GM18873 (cell line): Measurements from ENCODE around the gene DIDO1.

ENCODE experiments used
- ATAC-seq: cut with Tn5 transposase; IDR thresholded peaks from one replicate; pipeline ENCODE4 v1.9.1; 2021; ENCODE audit warnings: mild to moderate bottlenecking, moderate library complexity, moderate number of reproducible peaks; ENCODE audit not compliant: unreplicated experiment, low FRiP score

DIDO1 gene

GRCh38 chr20:62898093-62898964 lies 28.0 kb downstream of the DIDO1 start:
- no peak for ATAC-seq

- ATAC-seq: no peak
These were observed 28.6 kb downstream of the DIDO1 start for GRCh38 chr20:62897666-62898065.

- no peak for ATAC-seq
These were observed 29.8 kb downstream of the DIDO1 start for GRCh38 chr20:62896526-62896925.

GRCh38 chr20:62895539-62895938 lies 30.8 kb downstream of the DIDO1 start:
- ATAC-seq: no peak

- ATAC-seq: no peak
These were observed 32.0 kb downstream of the DIDO1 start for GRCh38 chr20:62894261-62894660.

GRCh38 chr20:62893700-62894099 lies 32.6 kb downstream of the DIDO1 start:
- ATAC-seq: no peak

- no peak for ATAC-seq
These were observed 33.7 kb downstream of the DIDO1 start for GRCh38 chr20:62892348-62893304.

GRCh38 chr20:62891111-62891510 lies 35.2 kb downstream of the DIDO1 start:
- ATAC-seq: no peak

- no peak for ATAC-seq
These were observed 35.9 kb downstream of the DIDO1 start for GRCh38 chr20:62890444-62890843.

GRCh38 chr20:62889871-62890270 lies 36.4 kb downstream of the DIDO1 start:
- no peak for ATAC-seq

GRCh38 chr20:62889411-62889810 lies 36.9 kb downstream of the DIDO1 start:
- no peak for ATAC-seq

- no peak for ATAC-seq
These were observed 37.4 kb downstream of the DIDO1 start for GRCh38 chr20:62888910-62889309.

- no peak for ATAC-seq
These were observed 37.9 kb downstream of the DIDO1 start for GRCh38 chr20:62888406-62888805.

- no peak for ATAC-seq
These were observed 38.5 kb downstream of the DIDO1 start for GRCh38 chr20:62887860-62888239.

- no peak for ATAC-seq
These were observed 39.0 kb downstream of the DIDO1 start for GRCh38 chr20:62887152-62887859.

GRCh38 chr20:62886709-62887058 lies 39.6 kb downstream of the DIDO1 start:
- ATAC-seq: no peak

- ATAC-seq: no peak
These were observed 40.2 kb downstream of the DIDO1 start for GRCh38 chr20:62885896-62886708.

- ATAC-seq: no peak
These were observed 41.0 kb downstream of the DIDO1 start for GRCh38 chr20:62885046-62885895.

- ATAC-seq: no peak
These were observed 41.7 kb downstream of the DIDO1 start for GRCh38 chr20:62884556-62884955.
